ENCODE results near the gene NRP1. TPM values are rescaled to one million over a fixed set of nuclear protein-coding genes. Genes with fewer than 3 reads are reported as not detected.
"Not testable (repeated sequence)": the region's sequence is repeated elsewhere in the genome, so short reads cannot be mapped to it uniquely, and the experiment has no call there.

Gene NRP1
- total RNA-seq, 1 donor from 2014 or later, result 91.9 TPM

DNA sequence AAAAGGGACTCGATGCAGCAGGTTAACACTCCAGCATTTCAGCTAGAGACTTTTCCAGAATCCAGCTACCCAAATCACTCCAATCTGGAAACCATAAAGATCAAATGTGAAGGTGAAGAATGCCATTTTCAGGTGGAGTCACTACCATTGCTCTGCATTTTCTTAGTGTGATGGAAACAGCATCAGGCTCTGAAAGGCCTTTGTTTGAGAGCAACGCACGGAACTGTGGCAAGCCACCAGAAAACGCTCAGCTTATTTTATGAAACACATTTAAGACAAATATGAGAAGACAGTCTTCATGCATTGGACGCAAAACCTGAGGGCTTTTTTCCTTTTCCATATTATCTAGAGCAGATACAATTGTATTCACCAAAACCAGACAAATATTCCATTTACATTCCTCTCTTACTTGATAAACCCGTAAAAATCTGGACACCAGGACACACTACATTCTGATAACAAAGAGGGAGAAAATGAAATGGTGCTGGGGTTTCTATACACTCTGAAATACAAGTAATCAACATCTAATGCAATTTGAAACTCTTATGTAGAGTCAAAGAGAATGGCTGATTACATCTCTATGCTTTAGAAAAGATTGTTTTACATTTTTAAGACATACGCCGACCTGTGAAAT is 99.1 kb downstream of the NRP1 start:
- no peak for DNase-seq

DNA sequence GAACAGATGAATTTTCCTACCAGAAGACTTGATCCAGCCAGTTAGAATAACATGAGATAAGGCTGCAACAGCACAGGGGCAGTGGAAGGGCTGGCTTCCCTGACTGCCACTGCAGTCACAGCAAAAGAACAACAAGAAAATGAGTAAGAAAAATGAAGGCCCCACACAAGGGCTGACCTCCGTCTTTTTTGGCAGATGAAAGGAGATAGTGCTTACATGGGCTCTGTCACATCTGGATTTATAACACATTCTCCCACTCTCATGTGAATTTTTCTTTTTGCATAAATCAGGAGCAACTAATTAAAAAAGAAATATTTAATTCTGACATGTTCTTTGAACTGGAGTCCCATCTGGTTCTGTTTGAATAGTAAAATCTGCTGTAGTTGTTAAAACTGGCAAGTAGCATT is 99.6 kb downstream of the NRP1 start:
- no peak for DNase-seq

DNA sequence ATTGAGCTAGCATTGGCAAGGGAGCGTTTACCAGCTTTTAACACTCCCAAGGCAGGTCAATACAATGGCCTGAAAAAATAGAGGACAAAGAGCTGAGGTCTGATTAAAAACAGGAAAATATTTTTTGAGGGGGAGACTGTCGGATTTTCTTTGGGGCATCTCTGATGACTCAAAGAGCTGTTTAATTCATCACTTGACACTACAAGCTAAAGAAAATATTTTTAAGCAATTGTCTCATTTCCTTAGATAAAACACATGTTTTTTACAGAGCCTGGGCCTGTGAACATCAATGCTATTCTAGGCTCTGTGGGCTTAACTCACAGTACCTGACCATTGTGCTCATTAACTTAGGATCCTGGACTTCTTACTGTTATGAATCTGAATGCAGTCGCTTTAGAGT is 100.8 kb downstream of the NRP1 start:
- no peak for DNase-seq

DNA sequence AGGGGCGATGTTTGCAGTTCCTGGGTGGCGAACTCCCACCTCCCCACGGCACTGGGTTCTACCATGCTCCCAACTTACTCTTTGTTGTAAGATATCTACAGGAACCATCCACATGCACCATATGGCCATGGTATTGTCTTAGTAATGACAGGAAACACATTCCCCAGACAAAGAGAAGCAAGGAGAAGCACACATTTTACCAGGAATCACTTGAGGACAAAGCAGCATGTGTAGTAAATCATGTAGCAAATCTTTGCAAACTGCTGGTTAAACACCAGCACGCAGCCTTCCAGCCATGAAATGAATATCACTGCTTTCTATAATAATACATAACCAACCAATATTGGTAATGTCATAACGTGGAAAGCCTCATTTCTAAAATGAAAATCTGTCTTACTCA is 101.2 kb downstream of the NRP1 start:
- no peak for DNase-seq

DNA sequence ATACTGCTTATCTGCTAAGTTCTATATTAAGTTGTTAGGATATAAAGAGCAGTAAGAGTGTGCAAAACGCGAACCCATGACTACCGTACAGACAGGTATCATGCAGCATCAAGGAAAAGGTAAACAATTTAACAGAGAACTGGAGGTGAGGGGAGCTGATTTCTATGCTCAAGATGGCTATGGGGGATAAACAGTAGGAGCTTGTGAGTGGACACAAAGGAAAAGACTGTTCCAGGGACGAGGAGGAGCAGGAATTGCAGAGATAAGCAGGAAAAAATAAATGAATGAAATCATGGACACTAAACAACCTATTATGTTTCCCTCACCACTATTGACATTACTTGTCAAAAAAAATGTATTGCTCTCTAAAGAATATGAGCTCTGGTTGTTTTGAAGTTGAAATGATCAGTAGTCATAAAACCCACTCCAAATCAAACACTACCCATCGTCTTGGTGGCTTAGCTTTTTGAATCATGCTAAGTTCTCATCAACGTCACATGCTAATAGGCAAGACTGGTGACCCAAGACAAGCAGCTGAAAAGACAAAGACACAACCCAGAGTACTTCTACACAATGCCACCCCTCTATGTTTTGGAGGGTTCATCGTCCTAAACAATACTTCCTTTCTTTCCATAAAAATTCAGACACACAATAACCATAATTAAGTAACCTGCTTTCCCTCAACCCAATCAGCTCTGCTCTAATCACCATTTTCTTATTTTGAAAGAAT is 102.7 kb downstream of the NRP1 start:
- no peak for DNase-seq

DNA sequence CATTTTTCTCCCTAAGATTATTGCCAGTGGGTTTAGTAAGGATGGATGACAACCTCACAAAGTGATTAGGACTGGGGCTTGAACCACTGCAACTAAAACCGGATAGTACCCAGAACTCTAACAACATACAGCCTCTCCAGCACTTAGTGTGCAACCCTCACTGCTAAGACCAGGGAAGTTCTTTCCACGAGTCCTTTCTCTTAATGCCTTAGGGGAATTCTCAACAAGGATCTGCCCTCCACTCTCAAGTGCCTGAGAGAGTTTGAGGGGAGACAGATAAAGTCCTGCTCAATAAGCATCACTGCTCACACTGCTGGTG is 104.6 kb downstream of the NRP1 start:
- no peak for DNase-seq

DNA sequence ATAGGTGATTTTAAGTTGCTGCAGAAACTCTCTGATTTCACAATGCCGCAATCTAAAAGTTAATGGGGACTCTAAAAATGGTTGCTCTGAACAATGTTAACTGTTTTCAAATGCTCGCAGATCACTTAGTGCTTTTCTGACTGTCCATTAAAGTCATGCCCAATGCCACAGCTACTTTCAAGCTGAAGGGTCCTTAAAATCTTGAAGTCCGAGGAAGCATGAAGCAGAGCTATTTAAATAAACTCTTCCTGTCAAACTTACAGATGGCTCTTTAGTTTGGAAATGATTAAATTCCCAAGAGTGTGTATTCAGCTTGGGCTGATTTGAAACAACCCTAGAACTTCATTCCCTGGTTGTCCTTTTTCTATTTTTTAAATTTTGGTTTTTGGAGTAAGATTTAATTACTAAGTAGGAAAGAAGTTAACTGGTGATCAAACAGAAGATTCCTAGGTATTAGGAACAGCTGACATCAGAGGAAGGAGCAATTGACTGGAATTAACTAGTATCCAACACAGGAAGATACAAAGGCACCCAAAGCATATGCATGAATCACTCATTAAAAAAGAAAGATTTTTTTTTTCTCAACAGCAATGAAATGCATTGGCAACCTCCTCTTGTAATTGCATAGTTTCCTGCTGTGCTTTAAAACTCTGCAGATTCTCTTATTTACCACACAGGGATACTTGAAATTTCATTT is 105.1 kb downstream of the NRP1 start:
- no peak for DNase-seq

DNA sequence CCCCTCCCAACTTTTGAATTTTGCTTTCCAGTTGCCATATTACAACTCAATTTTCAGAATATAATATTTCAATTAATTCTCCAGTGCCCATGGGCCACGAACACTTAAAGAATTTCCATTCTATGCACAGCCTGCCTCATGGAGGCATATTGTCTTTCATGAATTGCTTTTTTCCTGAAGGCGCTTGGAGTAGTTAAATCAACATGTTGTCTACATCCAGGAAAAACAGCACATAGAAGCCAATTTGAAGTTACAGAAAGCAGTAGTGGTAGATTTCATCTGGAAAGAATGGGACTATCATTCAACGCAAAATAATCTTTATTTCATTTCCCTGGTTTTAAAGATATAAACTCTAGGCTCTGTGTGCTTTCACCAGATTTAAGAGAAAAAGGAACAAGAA is 106.0 kb downstream of the NRP1 start:
- DNase-seq, result no peak

DNA sequence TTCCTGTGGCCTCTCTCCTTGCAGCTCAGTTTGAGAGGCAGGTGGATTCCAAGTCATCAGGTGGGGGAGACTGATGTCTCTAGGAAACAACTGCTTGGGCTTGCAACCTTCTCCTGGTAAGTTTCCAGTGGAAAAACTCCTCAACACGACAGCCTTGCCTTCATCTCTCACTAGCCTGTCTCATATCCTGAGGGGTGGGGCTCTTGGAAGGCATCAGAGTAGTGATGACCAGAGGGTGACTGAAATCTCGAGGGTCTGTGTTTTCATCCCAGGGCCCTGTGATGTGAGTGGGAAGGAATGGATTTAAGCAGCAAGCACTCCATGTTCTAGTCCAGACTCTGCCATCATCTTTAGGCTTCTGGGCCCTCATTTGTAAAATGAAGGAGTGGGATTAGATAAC is 107.0 kb downstream of the NRP1 start:
- DNase-seq, result no peak

DNA sequence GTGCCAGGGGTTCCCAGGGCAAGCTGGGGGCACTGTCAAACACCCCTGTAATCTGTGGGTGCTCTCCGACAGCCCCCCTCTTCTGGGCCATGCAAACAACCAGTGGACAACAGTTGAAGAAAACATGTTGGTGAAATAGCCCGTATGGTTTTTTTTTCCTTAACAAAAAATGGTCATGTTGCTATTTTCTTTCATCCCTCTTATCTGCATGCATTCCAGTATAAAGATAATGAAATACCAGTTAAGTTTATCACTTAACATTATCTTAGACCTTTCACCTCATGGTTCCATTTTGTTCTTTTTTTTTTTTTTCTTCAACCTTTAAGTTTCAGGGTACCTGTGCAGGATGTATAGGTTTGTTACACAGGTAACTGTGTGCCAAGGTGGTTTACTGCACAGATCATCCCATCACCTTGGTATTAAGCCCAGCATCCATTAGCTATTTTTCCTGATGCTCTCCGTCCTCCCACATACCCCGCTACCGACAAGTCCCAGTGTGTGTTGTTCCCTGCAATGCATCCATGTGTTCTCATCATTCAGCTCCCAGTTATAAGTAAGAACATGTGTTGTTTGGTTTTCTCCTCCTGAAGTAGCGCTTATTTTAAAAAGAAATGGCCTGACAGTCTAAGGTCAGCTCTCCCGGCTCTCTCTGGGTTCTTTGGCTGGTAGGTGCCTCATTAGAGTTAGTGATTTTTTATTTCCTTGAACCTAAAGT is 110.1 kb downstream of the NRP1 start:
- no peak for DNase-seq

DNA sequence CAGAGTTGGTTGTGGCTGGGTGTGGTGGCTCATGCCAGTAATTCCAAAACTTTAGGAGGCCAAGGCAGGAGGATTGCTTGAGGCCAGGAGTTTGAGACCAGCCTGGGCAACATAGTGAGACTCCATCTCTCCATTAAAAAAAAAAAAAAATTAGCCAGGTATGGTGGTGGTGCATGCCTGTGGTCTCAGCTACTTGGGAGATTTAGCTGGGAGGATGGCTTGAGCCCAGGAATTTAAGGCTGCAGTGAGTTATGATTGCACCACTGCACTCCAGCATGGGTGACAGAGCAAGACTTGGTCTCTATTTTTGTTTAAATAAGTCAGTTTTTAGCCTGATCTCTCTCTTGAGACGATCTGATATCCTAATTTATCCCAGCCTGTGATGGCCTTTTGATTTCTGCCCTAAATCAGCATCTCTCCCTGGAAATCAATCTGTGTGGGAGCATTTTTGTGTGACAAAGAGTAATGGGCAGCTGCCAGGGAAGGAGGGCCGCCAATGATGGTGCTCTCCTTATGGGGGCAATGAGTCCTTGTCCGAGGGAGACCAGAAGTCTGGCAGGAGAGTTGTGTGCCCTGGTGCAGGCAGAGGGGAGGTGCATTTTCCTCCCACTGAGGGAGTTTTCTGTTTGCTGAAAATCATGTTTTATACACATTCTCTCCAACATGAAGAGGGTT is 111.0 kb downstream of the NRP1 start:
- no peak for DNase-seq

DNA sequence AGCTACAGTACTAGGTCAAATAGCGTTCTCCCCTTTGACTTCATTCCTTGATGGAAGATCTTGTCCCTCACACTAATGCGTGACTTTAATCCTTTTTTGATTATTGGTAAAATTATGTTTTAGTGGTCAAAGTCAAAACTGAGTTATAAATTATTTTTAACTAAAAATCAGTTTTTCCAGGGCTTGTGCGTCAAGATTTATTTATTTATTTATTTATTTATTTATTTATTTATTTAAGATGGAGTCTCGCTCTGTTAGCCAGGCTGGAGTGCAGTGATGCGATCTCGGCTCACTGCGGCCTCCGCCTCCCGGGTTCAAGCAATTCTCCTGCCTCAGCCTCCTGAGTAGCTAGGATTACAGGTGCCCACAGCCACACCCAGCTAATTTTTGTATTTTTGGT is 112.2 kb downstream of the NRP1 start:
- not testable (repeated sequence) for DNase-seq

DNA sequence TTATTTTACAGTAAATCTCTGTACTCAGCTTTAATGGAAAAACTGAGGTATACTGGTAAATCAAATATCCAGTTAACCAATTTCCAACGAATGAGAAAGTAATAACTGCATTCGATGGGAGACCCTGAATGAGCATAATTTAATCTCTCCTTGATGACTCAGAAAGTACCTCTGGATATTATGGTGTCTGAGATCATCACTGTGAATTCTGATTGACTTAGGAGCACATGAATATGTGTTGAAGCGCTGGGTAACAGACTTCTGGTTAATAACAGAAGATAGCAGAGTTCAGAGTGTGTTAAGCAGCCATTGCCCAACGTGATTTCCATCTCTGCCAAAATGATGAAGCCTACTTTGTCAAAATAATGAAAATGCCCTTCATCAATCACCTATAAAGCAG is 116.6 kb downstream of the NRP1 start:
- DNase-seq, result no peak

DNA sequence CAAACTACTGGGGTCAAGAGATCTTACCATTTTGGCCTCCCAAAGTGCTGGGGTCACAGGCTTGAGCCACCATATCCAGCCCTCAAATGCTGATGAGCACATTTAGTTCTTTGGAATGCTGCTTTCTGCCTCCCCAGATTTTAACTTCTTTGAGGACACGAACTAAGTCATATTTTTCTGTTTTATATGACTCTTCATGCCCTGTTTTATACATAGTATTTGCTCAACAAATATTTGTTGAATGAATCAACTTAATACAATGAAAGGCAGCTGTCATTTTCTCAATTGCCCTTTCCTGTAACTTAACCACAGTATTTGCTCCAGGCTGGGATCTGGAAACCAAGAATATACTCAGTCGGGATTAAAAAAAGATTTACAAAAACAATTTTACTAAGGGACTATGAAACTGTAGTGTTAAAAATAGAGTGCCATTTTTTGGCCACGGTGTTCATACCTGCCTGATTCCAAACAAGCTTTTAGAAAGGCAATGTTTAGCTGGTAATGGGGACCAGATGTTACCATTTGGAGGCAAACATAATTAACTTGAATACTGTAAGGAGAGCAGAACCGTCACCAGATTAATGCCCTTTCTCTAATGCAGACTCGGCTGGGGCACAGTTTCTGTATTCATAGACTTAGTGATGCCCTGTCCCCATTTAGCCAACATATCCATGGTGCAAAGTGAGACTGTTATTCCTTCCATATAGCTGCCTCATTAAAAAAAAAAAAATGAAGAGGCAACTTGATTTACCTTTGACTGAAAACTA is 117.6 kb downstream of the NRP1 start:
- DNase-seq, result no peak

DNA sequence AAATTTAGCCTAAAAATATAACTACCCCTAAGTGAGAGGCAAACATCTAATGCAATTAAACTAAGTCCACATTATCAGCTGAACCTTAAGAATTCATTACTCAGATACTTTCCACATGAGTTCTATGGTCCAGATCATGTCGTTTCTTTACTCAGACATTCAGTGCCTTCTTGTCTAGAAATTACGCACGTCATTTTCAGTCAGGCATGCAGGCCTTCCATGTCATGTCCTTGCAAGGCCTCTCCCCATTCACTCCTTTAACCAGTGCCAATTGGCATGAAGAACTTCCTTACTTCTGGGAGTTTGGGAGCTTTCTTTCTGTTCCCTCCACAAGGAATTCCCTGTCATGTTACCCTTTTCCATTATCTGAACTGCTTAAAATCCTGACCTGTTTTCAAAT is 118.8 kb downstream of the NRP1 start:
- no peak for DNase-seq

DNA sequence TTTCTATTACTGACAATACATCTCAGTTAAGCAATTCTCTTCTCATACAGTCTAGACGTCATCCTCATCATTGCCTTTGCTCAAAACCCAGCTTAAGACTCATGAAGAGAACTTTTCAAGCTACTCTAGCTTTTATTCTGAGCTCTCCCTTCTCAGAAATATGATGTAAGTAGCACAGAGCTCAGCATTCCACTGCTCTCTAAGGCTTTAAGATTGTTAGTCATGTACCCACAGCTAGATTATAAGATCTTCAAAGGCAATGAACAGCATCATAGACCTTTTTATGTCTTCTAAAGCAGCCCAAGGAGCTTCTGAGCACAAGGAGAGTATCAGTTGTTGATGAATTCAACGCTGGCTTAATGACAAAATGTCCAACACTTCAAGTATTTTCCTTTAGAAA is 119.3 kb downstream of the NRP1 start:
- DNase-seq, result no peak

DNA sequence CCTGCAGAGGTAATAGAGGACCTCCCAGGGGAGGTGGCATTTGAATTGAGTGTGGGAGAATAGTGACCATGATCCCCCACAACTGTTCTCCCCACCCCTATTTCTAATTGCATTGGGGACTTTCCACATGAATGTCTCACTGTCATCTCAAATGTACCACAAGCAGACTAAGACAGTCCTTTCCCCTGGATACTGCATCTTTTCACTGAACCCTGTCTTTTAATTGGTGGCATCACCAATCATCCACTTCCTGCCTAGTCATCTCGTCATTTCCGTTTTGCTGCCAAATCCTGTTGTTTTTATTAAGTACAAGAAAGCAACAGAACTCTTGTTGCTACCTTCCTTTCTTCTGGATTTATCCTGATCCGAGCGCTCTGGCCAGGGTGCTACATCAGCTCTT is 120.3 kb downstream of the NRP1 start:
- DNase-seq, result no peak

DNA sequence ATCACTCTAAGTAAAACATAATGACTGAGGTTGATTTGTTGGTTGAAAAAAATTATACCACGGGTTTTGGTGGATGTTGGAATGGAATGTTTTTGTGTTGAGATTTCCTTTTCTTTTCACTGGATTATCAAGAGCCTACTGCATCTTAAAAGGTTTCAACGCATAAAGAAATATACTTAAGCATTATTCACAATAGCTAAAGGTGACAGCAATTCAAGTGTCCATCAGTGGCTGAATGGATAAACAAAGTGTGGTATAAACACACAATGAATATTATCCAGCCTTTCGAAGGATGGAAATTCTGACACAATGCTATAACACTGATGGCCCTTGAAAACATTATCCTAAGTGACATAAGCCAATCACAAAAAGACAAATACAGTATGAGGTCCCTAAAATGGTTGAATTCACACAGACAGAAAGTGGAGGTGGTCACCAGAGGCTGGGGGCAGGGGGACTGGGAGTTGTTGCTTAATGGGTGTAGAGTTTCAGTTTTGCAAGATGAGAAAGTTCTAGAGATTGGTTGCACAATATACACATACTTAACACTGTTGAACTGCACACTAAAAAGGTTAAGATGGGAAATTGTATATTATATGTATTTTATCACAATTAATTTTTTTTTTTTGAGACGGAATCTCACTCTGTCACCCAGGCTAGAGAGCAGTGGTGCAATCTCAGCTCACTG is 122.3 kb downstream of the NRP1 start:
- DNase-seq, result no peak

DNA sequence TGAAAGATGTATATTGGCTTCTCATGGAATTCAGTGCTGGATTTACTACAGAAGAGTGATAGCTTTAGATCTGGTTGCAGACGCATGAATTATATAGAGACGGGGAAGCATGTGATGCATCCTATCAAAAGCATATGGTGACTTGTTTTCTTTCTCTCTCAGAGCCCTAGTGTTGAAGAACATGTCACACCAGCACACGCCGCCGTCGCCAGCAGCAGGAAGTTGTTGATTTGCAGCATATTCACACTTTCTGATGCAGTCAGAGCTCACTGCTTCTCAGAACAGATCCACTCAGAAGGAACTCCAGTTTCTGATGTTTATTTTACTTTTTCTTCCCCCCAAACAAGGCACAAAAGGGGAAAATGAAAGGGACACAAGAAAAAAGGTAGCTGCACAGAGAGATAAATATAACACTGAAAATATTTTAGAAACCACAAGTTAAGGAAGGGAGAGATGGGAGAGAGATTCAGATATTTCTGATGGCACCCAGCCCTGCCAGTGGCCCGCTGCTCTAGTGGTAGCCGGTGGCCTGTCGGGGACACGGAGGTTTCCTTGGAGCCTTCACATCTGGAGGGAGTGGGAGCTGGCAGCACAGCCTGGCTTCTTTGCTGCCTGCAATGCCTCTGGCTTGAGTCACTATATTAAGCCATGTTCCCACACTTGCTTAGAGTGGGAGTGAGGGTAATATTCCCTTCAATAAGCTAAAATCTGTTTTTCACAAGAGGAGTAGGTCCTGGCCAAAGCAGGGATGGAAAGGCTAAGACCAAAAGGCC is 123.2 kb downstream of the NRP1 start:
- DNase-seq, result no peak

DNA sequence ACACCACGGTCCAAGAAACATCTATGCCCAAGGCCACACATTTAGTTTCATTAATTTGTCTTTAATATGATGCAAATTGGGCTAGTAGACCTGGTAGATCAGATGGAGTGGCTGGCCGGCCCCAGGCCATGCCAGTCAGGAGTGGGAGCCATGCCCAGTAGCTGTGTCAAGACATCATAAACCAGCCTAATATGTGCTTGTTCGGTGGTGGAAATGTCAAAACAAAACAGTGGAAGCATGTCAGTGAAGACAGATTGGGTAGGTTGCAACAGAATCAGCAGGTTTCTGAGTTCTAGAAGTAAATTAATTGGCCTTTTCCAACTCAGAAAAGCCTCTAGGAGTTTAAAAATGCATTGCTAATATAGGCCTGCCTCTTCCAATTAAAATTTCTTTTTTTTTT is 124.7 kb downstream of the NRP1 start:
- no peak for DNase-seq

DNA sequence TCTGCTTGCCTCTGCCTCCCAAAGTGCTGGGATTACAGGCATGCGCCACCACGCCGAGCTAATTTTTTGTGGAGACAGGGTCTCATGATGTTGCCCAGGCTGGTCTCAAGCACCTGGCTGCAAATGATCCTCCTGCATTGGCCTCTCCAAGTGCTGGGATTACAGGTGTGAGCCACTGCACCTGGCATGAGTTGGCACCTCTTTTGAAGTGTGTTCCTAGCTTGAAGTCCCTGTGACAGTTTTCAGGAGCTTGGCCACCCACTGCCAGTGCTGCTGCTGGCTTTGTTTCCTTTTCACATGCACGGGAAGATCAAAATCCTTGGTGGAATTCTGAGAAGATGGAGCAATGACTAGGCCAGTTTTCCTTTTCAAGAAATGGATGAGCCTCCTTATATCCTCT is 126.3 kb downstream of the NRP1 start:
- no peak for DNase-seq

Data from occipital lobe (tissue), 2 donors.